Hepatocyte (in vitro differentiated cells): ENCODE results near the gene DAAM1.

Experiments used
- EZH2 ChIP-seq: fragments of 200-600 bp; sonication (generic); IDR thresholded peaks from 2 replicates; pipeline ENCODE4 v1.6.1; 2016; ENCODE audit warnings: antibody characterized with exemption, mild to moderate bottlenecking, borderline replicate concordance
- EZH2phosphoT487 ChIP-seq: fragments of 200-600 bp; sonication (generic); IDR thresholded peaks from one replicate; pipeline ENCODE4 v1.6.1; 2018; ENCODE audit warnings: antibody characterized with exemption, mild to moderate bottlenecking, low read depth, moderate library complexity; ENCODE audit not compliant: unreplicated experiment, severe bottlenecking
- TF ChIP-seq, protein P1 (sequence below): fragments of 200-600 bp; sonication (generic); IDR thresholded peaks from 2 replicates; pipeline ENCODE4 v1.5.1; 2016; ENCODE audit warnings: antibody characterized with exemption, mild to moderate bottlenecking; ENCODE audit not compliant: poor library complexity

GRCh38 chr14:59330455-59330854, 142.0 kb downstream of the DAAM1 start:
- TF ChIP-seq, protein P1, sequence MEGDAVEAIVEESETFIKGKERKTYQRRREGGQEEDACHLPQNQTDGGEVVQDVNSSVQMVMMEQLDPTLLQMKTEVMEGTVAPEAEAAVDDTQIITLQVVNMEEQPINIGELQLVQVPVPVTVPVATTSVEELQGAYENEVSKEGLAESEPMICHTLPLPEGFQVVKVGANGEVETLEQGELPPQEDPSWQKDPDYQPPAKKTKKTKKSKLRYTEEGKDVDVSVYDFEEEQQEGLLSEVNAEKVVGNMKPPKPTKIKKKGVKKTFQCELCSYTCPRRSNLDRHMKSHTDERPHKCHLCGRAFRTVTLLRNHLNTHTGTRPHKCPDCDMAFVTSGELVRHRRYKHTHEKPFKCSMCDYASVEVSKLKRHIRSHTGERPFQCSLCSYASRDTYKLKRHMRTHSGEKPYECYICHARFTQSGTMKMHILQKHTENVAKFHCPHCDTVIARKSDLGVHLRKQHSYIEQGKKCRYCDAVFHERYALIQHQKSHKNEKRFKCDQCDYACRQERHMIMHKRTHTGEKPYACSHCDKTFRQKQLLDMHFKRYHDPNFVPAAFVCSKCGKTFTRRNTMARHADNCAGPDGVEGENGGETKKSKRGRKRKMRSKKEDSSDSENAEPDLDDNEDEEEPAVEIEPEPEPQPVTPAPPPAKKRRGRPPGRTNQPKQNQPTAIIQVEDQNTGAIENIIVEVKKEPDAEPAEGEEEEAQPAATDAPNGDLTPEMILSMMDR, result no peak
- no peak for TF ChIP-seq EZH2
- TF ChIP-seq EZH2phosphoT487, result no peak
